Neural cell (in vitro differentiated cells): ENCODE data around the gene FGF5. TPM values are rescaled to one million over a fixed set of nuclear protein-coding genes. Genes with fewer than 3 reads are reported as not detected.

Experiments
- H2AFZ ChIP-seq: fragments of 200-600, 300-800 bp; sonication (generic), shearing (Covaris generic); 2 replicates; pipeline ENCODE4 v1.6.0; 2014; ENCODE audit warnings: low read depth, mild to moderate bottlenecking, antibody characterized with exemption, low read length, moderate library complexity
- H3F3A ChIP-seq: fragments of 200-600 bp; shearing (Covaris generic); 2 replicates; pipeline ENCODE4 v1.6.1; 2016; ENCODE audit warnings: mild to moderate bottlenecking, moderate library complexity, mixed read lengths, antibody characterized with exemption, low read length; ENCODE audit not compliant: insufficient read depth, poor library complexity, severe bottlenecking
- H3K27ac ChIP-seq: fragments of 200-600, 300-800 bp; sonication (generic), shearing (Covaris generic); 2 replicates; pipeline ENCODE4 v1.5.1; 2014; ENCODE audit warnings: mild to moderate bottlenecking, low read length, moderate library complexity
- H3K27me3 ChIP-seq: fragments of 300-800, 200-600 bp; sonication (generic), shearing (Covaris generic); 2 replicates; pipeline ENCODE4 v1.6.0; 2014; ENCODE audit warnings: mild to moderate bottlenecking, low read depth, low read length, moderate library complexity; ENCODE audit not compliant: insufficient read depth
- H3K36me3 ChIP-seq: fragments of 300-800, 200-600 bp; sonication (generic), shearing (Covaris generic); 2 replicates; pipeline ENCODE4 v1.5.1; 2014; ENCODE audit warnings: mild to moderate bottlenecking, antibody characterized with exemption, low read length, moderate library complexity; ENCODE audit not compliant: insufficient read depth
- H3K4me2 ChIP-seq: fragments of 300-800, 200-600 bp; sonication (generic), shearing (Covaris generic); 2 replicates; pipeline ENCODE4 v1.6.0; 2014; ENCODE audit warnings: mild to moderate bottlenecking, low read length
- H3K4me3 ChIP-seq: fragments of 300-800, 200-600 bp; sonication (generic), shearing (Covaris generic); 2 replicates; pipeline ENCODE4 v1.5.1; 2014; ENCODE audit warnings: mild to moderate bottlenecking, low read length, moderate library complexity
- H3K79me2 ChIP-seq: fragments of 200-600 bp; shearing (Covaris generic); replicated peaks from 2 replicates; pipeline ENCODE4 v1.6.0; 2014; ENCODE audit warnings: mild to moderate bottlenecking, low read length, moderate library complexity; ENCODE audit not compliant: insufficient read depth
- H3K9ac ChIP-seq: fragments of 300-800, 200-600 bp; sonication (generic), shearing (Covaris generic); 2 replicates; pipeline ENCODE4 v1.6.1; 2016; ENCODE audit warnings: mild to moderate bottlenecking, low read length, mixed read lengths
- H3K9me2 ChIP-seq: fragments of 200-600 bp; shearing (Covaris generic); 2 replicates; pipeline ENCODE4 v1.6.1; 2016; ENCODE audit warnings: mild to moderate bottlenecking, low read length, mixed read lengths; ENCODE audit not compliant: insufficient read depth
- H3K9me3 ChIP-seq: fragments of 200-600, 300-800 bp; sonication (generic), shearing (Covaris generic); 2 replicates; pipeline ENCODE4 v1.6.1; 2016; ENCODE audit warnings: mild to moderate bottlenecking, mixed run types, low read length, moderate library complexity, mixed read lengths
- H4K20me1 ChIP-seq: fragments of 200-600 bp; shearing (Covaris generic); 2 replicates; pipeline ENCODE4 v1.6.1; 2016; ENCODE audit warnings: mild to moderate bottlenecking, mixed run types; ENCODE audit not compliant: insufficient read depth
- CTCF ChIP-seq: fragments of 450-650 bp; IDR thresholded peaks from 2 replicates; pipeline ENCODE4 v1.5.1; 2014; ENCODE audit warnings: antibody characterized with exemption, mild to moderate bottlenecking, moderate library complexity; ENCODE audit not compliant: poor library complexity, severe bottlenecking
- EP300 ChIP-seq: fragments of 450-650 bp; conservative IDR thresholded peaks from 2 replicates; pipeline ENCODE4 v1.6.1; 2014; ENCODE audit warnings: antibody characterized with exemption, mild to moderate bottlenecking, moderate library complexity; ENCODE audit not compliant: poor library complexity, severe bottlenecking
- EZH2 ChIP-seq: fragments of 200-600, 300-800 bp; shearing (Covaris generic), sonication (generic); IDR thresholded peaks from 2 replicates; pipeline ENCODE4 v1.6.1; 2014; ENCODE audit warnings: antibody characterized with exemption, low read length, borderline replicate concordance, mild to moderate bottlenecking; ENCODE audit not compliant: insufficient read depth, poor library complexity, severe bottlenecking
- MXI1 ChIP-seq: fragments of 450-650 bp; conservative IDR thresholded peaks from 2 replicates; pipeline ENCODE4 v1.6.1; 2014; ENCODE audit warnings: antibody characterized with exemption, mild to moderate bottlenecking; ENCODE audit not compliant: poor library complexity, severe bottlenecking
- POLR2AphosphoS5 ChIP-seq: IDR thresholded peaks from 2 replicates; pipeline ENCODE4 v1.6.1; 2012
- RAD21 ChIP-seq: fragments of 450-650 bp; conservative IDR thresholded peaks from 2 replicates; pipeline ENCODE4 v1.6.1; 2014; ENCODE audit warnings: antibody characterized with exemption, mild to moderate bottlenecking, moderate library complexity
- REST ChIP-seq: IDR thresholded peaks from 2 replicates; pipeline ENCODE4 v1.6.1; 2012; ENCODE audit warnings: borderline replicate concordance
- SMC3 ChIP-seq: fragments of 450-650 bp; conservative IDR thresholded peaks from 2 replicates; pipeline ENCODE4 v1.6.1; 2014; ENCODE audit warnings: antibody characterized with exemption, mild to moderate bottlenecking, moderate library complexity; ENCODE audit not compliant: poor library complexity
- TAF1 ChIP-seq: IDR thresholded peaks from 2 replicates; pipeline ENCODE4 v1.6.1; 2012; ENCODE audit warnings: low read depth
- polyA minus RNA-seq: library from RNA; depleted of rRNA, polyadenylated mRNA; stranded (reverse); fragments of >200 nt; gene quantifications from 2 replicates; pipeline ENCODE4 v1.2.3, GENCODE V29; 2014
- polyA plus RNA-seq: library from polyadenylated mRNA; depleted of rRNA; stranded (reverse); fragments of >200 nt; gene quantifications from 2 replicates; pipeline ENCODE4 v1.2.3, GENCODE V29; 2014

The FGF5 gene
- 0.26 and 0.28 TPM in 2 replicates for polyA plus RNA-seq
- 0.35 and 0.49 TPM in 2 replicates for polyA minus RNA-seq

DNA sequence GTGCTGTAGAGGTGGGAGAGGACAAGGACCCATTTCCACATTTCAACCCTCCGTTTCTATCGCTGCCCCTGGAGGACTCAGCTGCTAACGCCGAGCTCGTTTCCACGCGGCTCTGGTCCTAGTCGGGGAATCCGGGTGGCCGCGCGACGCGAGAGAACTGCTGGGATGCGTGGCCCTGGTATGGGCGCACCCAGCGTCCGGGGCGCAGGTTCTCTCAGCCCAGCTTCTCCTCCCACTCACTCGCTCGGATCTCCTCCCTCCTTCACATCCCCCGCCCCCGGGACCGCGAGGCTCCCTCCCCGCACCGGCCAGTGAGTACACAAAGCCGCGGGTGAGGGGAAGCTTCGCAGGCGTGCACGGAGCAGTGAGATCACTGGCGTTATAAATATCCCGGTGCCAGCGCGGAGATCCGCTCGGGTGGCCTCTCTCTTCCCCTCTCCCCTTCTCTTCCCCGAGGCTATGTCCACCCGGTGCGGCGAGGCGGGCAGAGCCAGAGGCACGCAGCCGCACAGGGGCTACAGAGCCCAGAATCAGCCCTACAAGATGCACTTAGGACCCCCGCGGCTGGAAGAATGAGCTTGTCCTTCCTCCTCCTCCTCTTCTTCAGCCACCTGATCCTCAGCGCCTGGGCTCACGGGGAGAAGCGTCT is at the start of gene FGF5:
Gene FGF5, plus strand, starts transcription at position 412 of the 649 bp plus-strand sequence. Its CDS starts 161 bp downstream, at position 573.
- peak within 1 kb of the TSS; percentile 64 for H3K9ac ChIP-seq
- TF ChIP-seq POLR2AphosphoS5: peak; percentile 42
- TF ChIP-seq RAD21: no peak
- no peak for TF ChIP-seq EP300
- TF ChIP-seq MXI1: peak; percentile 44
- TF ChIP-seq CTCF: no peak
- TF ChIP-seq REST: peak; percentile 29
- peak; percentile 55 for TF ChIP-seq EZH2
- TF ChIP-seq TAF1: peak; percentile 24
- TF ChIP-seq SMC3: no peak
- H3K36me3 ChIP-seq: no peaks in the 10 kb centered on the region
- no peaks in the 10 kb centered on the region for H3F3A ChIP-seq
- H3K79me2 ChIP-seq: no peaks in the 10 kb centered on the region
- peaks cover 3% of the 10 kb centered on the region for H3K9me3 ChIP-seq
- H4K20me1 ChIP-seq: no peaks in the 10 kb centered on the region
- H3K27me3 ChIP-seq: peaks cover 96% of the 10 kb centered on the region
- H3K27ac ChIP-seq: no peak within 1 kb of the TSS
- peak within 1 kb of the TSS; percentile 74 for H3K4me2 ChIP-seq
- H3K4me3 ChIP-seq: peak within 1 kb of the TSS; percentile 71
- H2AFZ ChIP-seq: peak within 1 kb of the TSS; percentile 36
- H3K9me2 ChIP-seq: no peaks in the 10 kb centered on the region

DNA sequence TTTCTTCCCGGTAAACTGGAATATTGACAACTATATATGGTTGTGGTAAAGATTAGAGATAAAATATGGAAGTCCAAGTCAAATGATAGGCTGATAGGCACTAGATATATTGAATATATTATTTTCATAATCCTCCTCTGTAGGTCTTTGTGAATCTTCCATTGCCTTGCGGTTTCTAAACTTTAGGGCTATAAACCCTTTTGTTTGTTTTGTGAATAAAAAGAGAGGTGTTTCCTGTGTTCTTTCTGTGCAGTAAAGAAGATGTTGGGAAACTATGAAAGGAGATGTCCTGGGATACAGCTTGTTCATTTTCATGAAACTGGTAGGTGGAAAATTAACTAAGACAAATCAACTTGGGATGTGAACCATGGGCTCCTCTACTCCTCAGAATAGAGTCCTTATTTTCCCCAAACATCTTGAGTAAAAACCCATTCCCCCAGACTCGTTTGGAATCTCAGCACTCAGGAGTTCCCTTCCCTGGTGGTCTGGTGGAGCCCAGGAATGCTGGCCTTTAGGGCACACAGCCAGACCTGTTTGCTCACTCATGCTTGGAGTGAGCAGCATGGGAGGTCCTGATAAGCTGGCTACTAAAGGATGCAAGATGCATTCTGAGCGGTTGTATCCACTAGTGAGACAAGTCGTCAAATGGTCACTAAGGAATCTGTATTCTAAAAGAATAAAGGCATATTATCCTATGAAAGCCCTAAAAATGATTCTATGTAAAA is 47.0 kb upstream of the FGF5 start:
- Histone ChIP-seq H2AFZ (no peak overlapping the region), H3K36me3 (no peaks in the 10 kb centered on the region), H3K27me3 (peaks cover 48% of the 10 kb centered on the region), H4K20me1 (no peaks in the 10 kb centered on the region), H3K9me3 (no peaks in the 10 kb centered on the region), H3F3A (no peaks in the 10 kb centered on the region), H3K9ac (no peak overlapping the region), H3K9me2 (no peaks in the 10 kb centered on the region), H3K4me3 (no peak overlapping the region), H3K79me2 (no peaks in the 10 kb centered on the region), H3K4me2 (no peak overlapping the region), H3K27ac (no peak overlapping the region)
- no peak for TF ChIP-seq POLR2AphosphoS5
